Fibroblast of skin of back (primary cell): ENCODE results near the gene NKAIN2.
"Not testable (repeated sequence)": the region's sequence is repeated elsewhere in the genome, so short reads cannot be mapped to it uniquely, and the experiment has no call there.

ENCODE experiments used
- DNase-seq: peaks from one replicate; pipeline ENCODE4 v3.0.0-alpha.2; 2013

NKAIN2 gene

GRCh38 chr6:124339610-124340334, 536.1 kb downstream of the NKAIN2 start:
- DNase-seq, result no peak

GRCh38 chr6:124348339-124348738, 544.7 kb downstream of the NKAIN2 start:
- DNase-seq, result not testable (repeated sequence)

- no peak for DNase-seq
Measured at GRCh38 chr6:124355146-124355545, 551.5 kb downstream of the NKAIN2 start.

GRCh38 chr6:124356276-124356810, 552.7 kb downstream of the NKAIN2 start:
- no peak for DNase-seq

DNA sequence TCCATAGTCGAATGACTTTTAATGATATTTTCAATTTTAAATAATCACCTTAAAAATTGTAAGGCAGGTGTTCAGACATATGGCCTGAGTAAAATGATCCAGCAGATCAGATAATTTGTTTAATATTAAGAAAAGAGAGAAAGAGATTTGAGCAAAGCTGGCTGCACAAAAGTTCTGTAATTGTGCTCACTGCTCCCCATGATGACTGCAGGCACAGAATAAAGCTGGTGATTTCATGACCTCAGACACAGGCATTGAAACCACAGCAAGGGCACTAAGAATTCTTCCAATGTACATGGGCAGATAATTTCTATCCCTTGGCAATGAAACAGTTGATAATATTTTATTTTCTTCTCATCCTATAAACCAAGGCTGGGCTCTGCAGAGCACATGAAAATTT, 553.1 kb downstream of the NKAIN2 start:
- DNase-seq, result no peak

DNA sequence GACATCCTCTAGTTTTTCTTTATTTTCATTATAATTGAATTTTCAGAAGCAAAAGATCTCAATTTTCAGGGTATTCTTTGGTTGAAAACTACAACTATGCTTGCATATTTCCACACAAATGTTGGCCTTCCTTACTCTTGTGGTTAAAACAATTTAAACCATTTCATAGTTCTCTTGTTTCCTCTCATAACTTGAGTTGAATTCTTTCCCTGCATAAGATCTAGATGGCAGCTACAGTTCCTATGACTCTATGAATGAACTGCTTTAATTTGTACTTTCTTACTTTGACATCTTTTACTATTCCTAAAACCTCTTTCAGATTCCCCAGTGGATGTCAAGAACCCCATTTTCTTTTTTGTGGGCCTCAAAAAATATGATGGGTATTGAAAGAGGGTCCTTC, 564.5 kb downstream of the NKAIN2 start:
- DNase-seq, result peak; percentile 18

GRCh38 chr6:124371974-124372475, 568.4 kb downstream of the NKAIN2 start:
- no peak for DNase-seq

DNA sequence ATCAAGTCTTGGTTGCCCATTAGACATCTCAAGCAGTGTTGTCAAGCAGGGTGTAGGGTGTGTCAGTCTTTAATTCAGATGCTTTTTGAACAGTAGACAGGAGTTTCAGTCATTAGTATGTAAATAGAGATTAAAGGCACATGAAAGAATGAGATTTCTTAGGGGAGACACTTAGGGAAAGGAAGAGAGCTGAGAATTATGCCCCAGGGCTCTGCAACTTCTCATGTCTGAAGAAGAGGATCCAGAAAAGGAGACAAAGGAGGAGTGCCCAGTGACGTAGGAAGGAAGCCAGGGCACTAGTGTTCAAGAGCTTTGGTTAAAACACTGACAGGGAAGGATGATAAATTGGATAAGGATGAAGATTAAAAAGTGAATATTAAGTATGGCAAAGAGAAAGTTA, 569.7 kb downstream of the NKAIN2 start:
- no peak for DNase-seq

DNA sequence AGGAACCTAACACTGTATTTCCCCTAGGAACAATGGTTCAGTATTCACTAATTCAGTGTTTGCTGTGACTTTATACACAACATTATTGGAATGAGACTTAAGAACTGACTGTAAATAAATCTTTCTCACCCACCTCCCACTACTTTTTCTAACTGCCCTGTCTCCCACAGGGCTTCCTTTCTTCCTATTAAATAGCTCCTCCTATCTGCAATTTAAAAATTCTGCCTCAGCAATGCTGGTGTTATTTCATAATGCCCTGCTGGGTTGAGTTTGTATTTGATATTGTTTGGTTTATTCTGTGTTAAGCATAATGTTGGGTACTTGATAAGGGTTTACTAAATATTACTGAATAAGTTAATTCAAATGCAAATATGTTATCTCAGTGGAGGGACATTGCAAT, 585.5 kb downstream of the NKAIN2 start:
- DNase-seq, result no peak

DNA sequence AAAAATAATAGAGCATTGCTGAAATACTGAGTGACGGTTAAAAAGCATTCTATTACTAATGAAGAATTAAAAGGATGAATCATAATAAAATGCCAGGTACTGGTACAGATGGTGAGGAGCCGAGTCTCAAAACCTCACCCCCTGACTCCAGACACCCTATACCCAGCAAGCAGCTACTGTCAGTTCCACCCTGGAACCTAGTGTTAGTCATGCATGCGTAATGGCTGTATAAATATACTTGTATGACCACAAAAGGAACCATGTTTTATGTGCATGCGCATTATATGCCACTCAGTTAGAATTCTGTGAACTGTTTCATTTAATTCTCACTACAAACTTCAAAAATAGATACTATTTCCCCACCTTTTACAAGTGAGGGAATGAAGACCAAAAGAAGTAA, 589.9 kb downstream of the NKAIN2 start:
- DNase-seq, result peak; percentile 1

- DNase-seq, result no peak
Measured at GRCh38 chr6:124396361-124396760, 592.7 kb downstream of the NKAIN2 start.

DNA sequence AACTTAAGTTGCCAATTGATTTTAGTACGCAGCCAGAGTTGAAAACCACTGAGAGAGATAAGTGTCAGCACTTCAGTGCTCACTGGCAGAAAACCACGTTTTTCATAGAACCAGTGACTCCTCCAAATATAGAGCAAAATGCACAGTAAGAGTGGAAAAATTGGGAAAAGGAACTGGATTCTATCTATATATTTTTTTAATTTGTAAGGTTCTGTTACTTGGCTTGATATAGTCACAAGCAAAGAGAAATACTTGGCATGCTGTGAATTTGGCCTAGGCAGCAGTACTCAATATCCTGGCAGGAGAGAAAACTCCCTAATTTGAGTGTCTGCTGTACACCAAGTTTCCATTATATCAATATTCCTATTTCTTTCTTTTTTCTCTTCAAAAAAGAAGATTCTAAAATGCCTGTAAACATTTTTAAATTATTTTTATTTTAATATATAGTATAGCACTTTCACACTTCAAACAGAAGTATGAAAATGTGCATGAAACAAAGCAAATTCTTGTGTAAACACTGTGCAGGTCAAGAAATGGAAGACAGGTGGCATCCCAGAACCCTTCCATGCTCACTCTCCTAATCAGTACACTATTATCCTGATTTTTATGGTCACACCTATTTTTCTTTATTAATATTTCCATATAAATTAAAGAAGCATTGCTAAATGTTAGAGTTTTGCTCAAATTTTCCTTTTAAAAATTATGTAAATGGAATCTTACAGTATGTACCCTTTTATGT, 596.8 kb downstream of the NKAIN2 start:
- DNase-seq, result no peak

GRCh38 chr6:124410425-124410824, 606.8 kb downstream of the NKAIN2 start:
- not testable (repeated sequence) for DNase-seq

DNA sequence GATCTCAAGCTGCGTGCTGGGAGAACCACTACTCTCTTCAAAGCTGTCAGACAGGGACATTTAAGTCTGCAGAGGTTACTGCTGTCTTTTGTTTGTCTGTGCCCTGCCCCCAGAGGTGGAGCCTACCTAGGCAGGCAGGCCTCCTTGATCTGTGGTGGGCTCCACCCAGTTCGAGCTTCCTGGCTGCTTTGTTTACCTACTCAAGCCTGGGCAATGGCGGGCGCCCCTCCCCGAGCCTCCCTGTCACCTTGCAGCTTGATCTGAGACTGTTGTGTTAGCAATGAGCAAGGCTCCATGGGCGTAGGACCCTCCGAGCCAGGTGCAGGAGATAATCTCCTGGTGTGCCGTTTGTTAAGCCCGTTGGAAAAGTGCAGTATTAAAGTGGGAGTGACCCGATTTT, 609.0 kb downstream of the NKAIN2 start:
- DNase-seq, result not testable (repeated sequence)

- no peak for DNase-seq
Measured at GRCh38 chr6:124420116-124420840, 616.6 kb downstream of the NKAIN2 start.

- no peak for DNase-seq
Measured at GRCh38 chr6:124423621-124424020, 620.0 kb downstream of the NKAIN2 start.

GRCh38 chr6:124430740-124431318, 627.2 kb downstream of the NKAIN2 start:
- peak; percentile 22 for DNase-seq

GRCh38 chr6:124432620-124433019, 629.0 kb downstream of the NKAIN2 start:
- DNase-seq, result no peak

DNA sequence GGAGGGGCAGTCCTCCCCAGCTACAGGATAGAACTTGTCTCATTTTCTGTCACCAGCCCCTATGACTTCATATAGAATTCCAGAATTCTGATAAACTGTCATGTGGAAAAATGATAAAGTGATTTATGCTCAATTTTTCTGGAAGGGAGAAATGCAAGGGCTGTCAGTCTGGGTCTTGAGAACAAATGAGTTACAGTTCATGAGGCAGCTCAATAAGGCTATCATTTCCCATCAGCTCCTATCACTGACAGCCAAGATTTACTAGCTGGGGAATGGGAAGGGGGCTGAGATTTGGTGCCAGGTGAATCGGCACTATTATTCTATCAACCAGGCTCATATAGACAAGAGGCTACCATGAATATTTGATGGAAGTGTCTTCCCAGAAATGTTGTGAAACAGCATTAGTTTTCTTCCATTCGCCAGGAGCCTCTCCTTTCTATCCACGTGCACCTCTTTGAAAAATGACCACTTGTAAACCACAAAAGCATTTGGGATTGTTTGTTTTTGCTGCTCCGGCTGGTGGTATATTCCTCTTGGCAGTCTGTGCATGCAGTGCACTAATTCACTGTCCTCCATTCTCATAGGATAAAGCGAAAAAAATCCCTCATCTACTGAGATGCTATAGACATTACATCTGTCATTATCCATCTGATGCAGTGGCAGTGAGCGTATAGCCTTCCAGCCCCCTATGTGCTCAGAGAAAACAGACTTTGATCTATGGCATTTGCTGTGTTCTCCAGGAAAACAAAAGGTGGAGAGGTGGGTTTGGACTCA, 629.9 kb downstream of the NKAIN2 start:
- no peak for DNase-seq

DNA sequence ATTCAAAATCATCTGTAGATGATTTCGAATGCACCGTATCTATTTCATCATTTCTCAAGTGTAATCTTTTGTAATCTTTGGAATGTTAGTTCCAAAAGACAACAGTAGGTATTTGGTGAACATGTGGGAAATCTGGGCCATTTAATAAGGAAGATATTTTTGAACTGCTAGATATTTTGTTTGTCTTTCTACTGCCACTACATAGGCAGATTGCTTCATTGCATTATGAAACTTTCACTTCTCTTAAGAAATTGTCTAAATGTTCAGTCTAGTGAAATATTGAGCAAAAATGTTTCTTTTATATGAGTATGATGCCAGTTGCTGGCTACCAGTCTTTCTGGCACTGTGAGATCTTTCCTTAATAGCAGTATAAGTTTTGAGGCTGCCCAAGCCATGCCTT, 630.8 kb downstream of the NKAIN2 start:
- peak; percentile 9 for DNase-seq

GRCh38 chr6:124436803-124437202, 633.1 kb downstream of the NKAIN2 start:
- DNase-seq, result no peak

GRCh38 chr6:124438546-124439065, 634.9 kb downstream of the NKAIN2 start:
- DNase-seq, result no peak
